ENCODE measurements around the gene CCDC187. TPM values are rescaled to one million over a fixed set of nuclear protein-coding genes. Genes with fewer than 3 reads are reported as not detected.
A peak's percentile ranks its signal among the peaks of the same experiment; 100 is the strongest.

CCDC187 gene
- polyA plus RNA-seq, 3 donors = not detected

DNA sequence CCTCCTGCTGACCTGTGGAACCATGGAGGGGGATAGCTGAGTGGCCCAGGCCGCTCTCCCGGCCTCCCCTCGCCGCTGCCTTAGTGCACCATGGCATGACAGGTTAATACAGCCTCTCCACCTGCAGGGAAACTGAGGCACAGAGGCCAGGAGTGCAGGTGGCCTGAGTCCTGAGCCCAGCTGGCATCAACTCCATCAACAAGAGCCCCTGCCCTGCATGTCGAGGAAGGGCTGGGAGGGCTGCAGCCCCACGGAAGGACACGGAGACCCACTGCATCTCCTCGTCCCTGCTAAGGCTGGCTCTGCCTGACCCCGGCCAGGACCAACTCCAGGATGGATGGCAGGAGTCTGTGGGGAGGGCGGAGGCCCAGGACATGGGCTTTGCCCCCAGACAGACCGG lies 27.2 kb downstream of the CCDC187 start:
- WGBS (ENCODE audit: insufficient coverage) = 76% methylated on average over 6 of the region's 11 CpGs
- H3K4me1 ChIP-seq (ENCODE audit: control insufficient read depth in 1 of 2, insufficient read depth in 2 of 2, low read length in 2 of 2) = no peaks in the 10 kb centered on the region

DNA sequence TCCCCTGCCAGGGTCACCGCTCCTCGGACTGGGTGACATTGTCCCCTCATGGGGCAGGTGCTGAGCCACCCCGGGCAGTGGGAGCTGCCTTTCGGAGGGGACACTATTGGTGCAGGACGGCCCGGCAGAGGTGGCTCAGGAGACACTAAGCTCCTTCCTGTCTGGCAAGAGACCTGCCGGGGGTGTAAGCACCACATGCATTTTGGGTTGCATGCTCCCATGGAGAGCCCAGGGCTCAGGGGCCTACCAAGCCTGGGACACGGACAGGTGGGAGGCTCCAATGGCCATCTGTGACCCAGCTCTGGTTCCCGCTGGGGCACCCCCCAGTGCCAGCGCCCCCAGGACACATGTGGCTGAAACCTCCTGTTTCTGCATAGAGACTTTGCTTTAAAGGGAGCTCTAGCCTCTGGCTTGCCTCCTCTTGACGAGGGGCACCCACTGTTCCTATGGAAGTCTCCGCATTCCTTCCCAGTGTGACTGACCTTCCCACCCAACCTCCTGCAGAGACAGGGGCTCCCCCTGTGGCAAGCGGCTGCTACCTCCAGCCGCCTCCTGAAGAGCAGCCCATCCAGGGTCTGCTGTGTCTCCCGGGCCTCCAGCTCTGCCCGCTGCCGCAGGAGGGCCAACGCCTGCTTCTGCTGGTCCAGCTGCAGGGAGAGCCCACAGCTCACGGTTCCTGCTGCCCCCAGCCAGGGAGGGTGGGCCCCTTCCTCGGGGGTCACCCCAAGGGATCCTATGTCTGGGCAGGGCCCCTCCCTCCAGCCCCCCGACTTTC lies 28.1 kb downstream of the CCDC187 start:
- H2AFZ ChIP-seq (ENCODE audit: insufficient read depth, low read depth, low read length, poor library complexity, severe bottlenecking) = no peak overlapping the region
- Mint-ChIP-seq H3K27me3 (ENCODE audit: low read depth in 3 of 3) (peaks cover 5 to 17% (median 8%) of the 10 kb centered on the region in 3 donors), H3K9me3 (no peaks in the 10 kb centered on the region), H3K4me1 (no peaks in the 10 kb centered on the region), H3K27ac (peak overlapping the region in 1 of 7 donors; percentile 13), H3K36me3 (no peaks in the 10 kb centered on the region), H3K4me3 (no peak overlapping the region)
- no peak for DNase-seq
- no peaks in the 10 kb centered on the region for H3K9me3 ChIP-seq (replicated peaks in 1 of 2; ENCODE audit: control insufficient read depth in 1 of 2, insufficient read depth in 1 of 2, low read length in 2 of 2)
- H3K79me2 ChIP-seq (ENCODE audit: insufficient read depth, low read length) = no peaks in the 10 kb centered on the region
- H3K4me3 ChIP-seq (replicated peaks in 1 of 3; ENCODE audit: low read depth in 2 of 3, low read length in 3 of 3) = no peak overlapping the region
- H4K20me1 ChIP-seq (ENCODE audit: insufficient read depth, low read length) = no peaks in the 10 kb centered on the region
- no peaks in the 10 kb centered on the region for H3K36me3 ChIP-seq (replicated peaks in 1 of 2; ENCODE audit: control insufficient read depth in 1 of 2, insufficient read depth in 2 of 2, low read length in 2 of 2)
- no peak overlapping the region for H3K9ac ChIP-seq (ENCODE audit: insufficient read depth, low read length, poor library complexity, severe bottlenecking)
- no peak overlapping the region for H3K27ac ChIP-seq (ENCODE audit: low read depth in 1 of 2, low read length in 2 of 2)
- no peak overlapping the region for H3K4me2 ChIP-seq (replicated peaks; ENCODE audit: extremely low read depth, low read length, poor library complexity, severe bottlenecking)
- 77% methylated on average over 19 of the region's 21 CpGs for WGBS (ENCODE audit: insufficient coverage)
- H3K27me3 ChIP-seq (ENCODE audit: control insufficient read depth in 2 of 2, insufficient read depth in 2 of 2, low read length in 2 of 2) = no peaks in the 10 kb centered on the region
- TF ChIP-seq, protein P1, sequence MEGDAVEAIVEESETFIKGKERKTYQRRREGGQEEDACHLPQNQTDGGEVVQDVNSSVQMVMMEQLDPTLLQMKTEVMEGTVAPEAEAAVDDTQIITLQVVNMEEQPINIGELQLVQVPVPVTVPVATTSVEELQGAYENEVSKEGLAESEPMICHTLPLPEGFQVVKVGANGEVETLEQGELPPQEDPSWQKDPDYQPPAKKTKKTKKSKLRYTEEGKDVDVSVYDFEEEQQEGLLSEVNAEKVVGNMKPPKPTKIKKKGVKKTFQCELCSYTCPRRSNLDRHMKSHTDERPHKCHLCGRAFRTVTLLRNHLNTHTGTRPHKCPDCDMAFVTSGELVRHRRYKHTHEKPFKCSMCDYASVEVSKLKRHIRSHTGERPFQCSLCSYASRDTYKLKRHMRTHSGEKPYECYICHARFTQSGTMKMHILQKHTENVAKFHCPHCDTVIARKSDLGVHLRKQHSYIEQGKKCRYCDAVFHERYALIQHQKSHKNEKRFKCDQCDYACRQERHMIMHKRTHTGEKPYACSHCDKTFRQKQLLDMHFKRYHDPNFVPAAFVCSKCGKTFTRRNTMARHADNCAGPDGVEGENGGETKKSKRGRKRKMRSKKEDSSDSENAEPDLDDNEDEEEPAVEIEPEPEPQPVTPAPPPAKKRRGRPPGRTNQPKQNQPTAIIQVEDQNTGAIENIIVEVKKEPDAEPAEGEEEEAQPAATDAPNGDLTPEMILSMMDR (IDR thresholded peaks at IDR 0.05) = no peak
- intact Hi-C loops (cut with micrococcal nuclease) = no loop called here
- H3K4me1 ChIP-seq (ENCODE audit: control insufficient read depth in 1 of 2, insufficient read depth in 2 of 2, low read length in 2 of 2) = no peaks in the 10 kb centered on the region

More for the DNA sequence above, 27.2 kb downstream of the CCDC187 start:
- Histone ChIP-seq H3K4me3 (replicated peaks in 1 of 3; ENCODE audit: low read depth in 2 of 3, low read length in 3 of 3) (no peak overlapping the region), H3K27ac (ENCODE audit: low read depth in 1 of 2, low read length in 2 of 2) (no peak overlapping the region), H3K9ac (ENCODE audit: insufficient read depth, low read length, poor library complexity, severe bottlenecking) (no peak overlapping the region), H3K4me2 (replicated peaks; ENCODE audit: extremely low read depth, low read length, poor library complexity, severe bottlenecking) (no peak overlapping the region), H3K79me2 (ENCODE audit: insufficient read depth, low read length) (no peaks in the 10 kb centered on the region), H3K9me3 (replicated peaks in 1 of 2; ENCODE audit: control insufficient read depth in 1 of 2, insufficient read depth in 1 of 2, low read length in 2 of 2) (no peaks in the 10 kb centered on the region), H4K20me1 (ENCODE audit: insufficient read depth, low read length) (no peaks in the 10 kb centered on the region), H2AFZ (ENCODE audit: insufficient read depth, low read depth, low read length, poor library complexity, severe bottlenecking) (no peak overlapping the region), H3K27me3 (ENCODE audit: control insufficient read depth in 2 of 2, insufficient read depth in 2 of 2, low read length in 2 of 2) (no peaks in the 10 kb centered on the region), H3K36me3 (replicated peaks in 1 of 2; ENCODE audit: control insufficient read depth in 1 of 2, insufficient read depth in 2 of 2, low read length in 2 of 2) (no peaks in the 10 kb centered on the region)
- TF ChIP-seq, protein P1 (IDR thresholded peaks at IDR 0.05) = no peak
- no peaks in the 10 kb centered on the region for H3K4me1 Mint-ChIP-seq
- intact Hi-C loops (cut with micrococcal nuclease) = no loop called here
- no peaks in the 10 kb centered on the region for H3K9me3 Mint-ChIP-seq
- no peak overlapping the region for H3K4me3 Mint-ChIP-seq
- no peaks in the 10 kb centered on the region for H3K36me3 Mint-ChIP-seq
- no peak for DNase-seq
- peaks cover 5 to 17% (median 6%) of the 10 kb centered on the region in 3 donors for H3K27me3 Mint-ChIP-seq (ENCODE audit: low read depth in 3 of 3)
- no peak overlapping the region for H3K27ac Mint-ChIP-seq
